Measurements from ENCODE around the gene CNIH3. TPM values are rescaled to one million over a fixed set of nuclear protein-coding genes. Genes with fewer than 3 reads are reported as not detected.

CNIH3 gene
- total RNA-seq, 1 donor from 2014 or later, result not detected

GRCh38 chr1:224623310-224623714, 7.2 kb downstream of the CNIH3 start:
- TF ChIP-seq CTCF (IDR thresholded peaks at IDR 0.05), result no peak
- no peak for DNase-seq (ENCODE audit: low spot score in 2 of 2)

GRCh38 chr1:224623743-224624333, 7.7 kb downstream of the CNIH3 start:
- H3K36me3 ChIP-seq, result no peaks in the 10 kb centered on the region
- H3K9me3 ChIP-seq, result no peaks in the 10 kb centered on the region
- H3K27me3 ChIP-seq, result no peaks in the 10 kb centered on the region
- H3K4me3 ChIP-seq, result no peak overlapping the region
- H3K27ac ChIP-seq, result no peak overlapping the region
- no peaks in the 10 kb centered on the region for H3K4me1 ChIP-seq
- intact Hi-C loops (cut with DNase I), result no loop called here
- no peak for TF ChIP-seq CTCF (IDR thresholded peaks at IDR 0.05)
- DNase-seq (ENCODE audit: low spot score in 2 of 2), result no peak

More at GRCh38 chr1:224623310-224623714, 7.2 kb downstream of the CNIH3 start:
- no peaks in the 10 kb centered on the region for H3K36me3 ChIP-seq
- no peaks in the 10 kb centered on the region for H3K27me3 ChIP-seq
- intact Hi-C loops (cut with DNase I), result no loop called here
- no peaks in the 10 kb centered on the region for H3K4me1 ChIP-seq
- H3K27ac ChIP-seq, result no peak overlapping the region
- H3K9me3 ChIP-seq, result no peaks in the 10 kb centered on the region
- no peak overlapping the region for H3K4me3 ChIP-seq

- Histone ChIP-seq H3K27me3 (no peaks in the 10 kb centered on the region), H3K4me1 (no peaks in the 10 kb centered on the region), H3K36me3 (no peaks in the 10 kb centered on the region), H3K27ac (no peak overlapping the region), H3K4me3 (no peak overlapping the region), H3K9me3 (no peaks in the 10 kb centered on the region)
- DNase-seq (ENCODE audit: low spot score in 2 of 2), result no peak
- intact Hi-C loops (cut with DNase I), result no loop called here
- TF ChIP-seq CTCF (IDR thresholded peaks at IDR 0.05), result no peak
Observed at GRCh38 chr1:224624432-224624831, 8.3 kb downstream of the CNIH3 start.

GRCh38 chr1:224626042-224626441, 9.9 kb downstream of the CNIH3 start:
- Histone ChIP-seq H3K27ac (no peak overlapping the region), H3K27me3 (no peaks in the 10 kb centered on the region), H3K36me3 (no peaks in the 10 kb centered on the region), H3K4me3 (no peak overlapping the region), H3K9me3 (no peaks in the 10 kb centered on the region), H3K4me1 (no peaks in the 10 kb centered on the region)
- no peak for DNase-seq (ENCODE audit: low spot score in 2 of 2)
- intact Hi-C loops (cut with DNase I), result no loop called here
- TF ChIP-seq CTCF (IDR thresholded peaks at IDR 0.05), result no peak

GRCh38 chr1:224629965-224630364, 13.8 kb downstream of the CNIH3 start:
- no peak for TF ChIP-seq CTCF (IDR thresholded peaks at IDR 0.05)
- no peak for DNase-seq (ENCODE audit: low spot score in 2 of 2)
- intact Hi-C loops (cut with DNase I), result no loop called here
- Histone ChIP-seq H3K36me3 (no peaks in the 10 kb centered on the region), H3K4me1 (no peaks in the 10 kb centered on the region), H3K4me3 (no peak overlapping the region), H3K9me3 (no peaks in the 10 kb centered on the region), H3K27ac (no peak overlapping the region), H3K27me3 (no peaks in the 10 kb centered on the region)

Measured in ascending aorta (tissue), 2 donors.